ENCODE results near the gene IGF2. TPM values are rescaled to one million over a fixed set of nuclear protein-coding genes. Genes with fewer than 3 reads are reported as not detected.

IGF2 gene
- total and polyA plus RNA-seq, 2 donors (not counting 3 experiments of a cell fraction or from before 2014, with no cell fraction given): 5.7 to 21.0 TPM

DNA sequence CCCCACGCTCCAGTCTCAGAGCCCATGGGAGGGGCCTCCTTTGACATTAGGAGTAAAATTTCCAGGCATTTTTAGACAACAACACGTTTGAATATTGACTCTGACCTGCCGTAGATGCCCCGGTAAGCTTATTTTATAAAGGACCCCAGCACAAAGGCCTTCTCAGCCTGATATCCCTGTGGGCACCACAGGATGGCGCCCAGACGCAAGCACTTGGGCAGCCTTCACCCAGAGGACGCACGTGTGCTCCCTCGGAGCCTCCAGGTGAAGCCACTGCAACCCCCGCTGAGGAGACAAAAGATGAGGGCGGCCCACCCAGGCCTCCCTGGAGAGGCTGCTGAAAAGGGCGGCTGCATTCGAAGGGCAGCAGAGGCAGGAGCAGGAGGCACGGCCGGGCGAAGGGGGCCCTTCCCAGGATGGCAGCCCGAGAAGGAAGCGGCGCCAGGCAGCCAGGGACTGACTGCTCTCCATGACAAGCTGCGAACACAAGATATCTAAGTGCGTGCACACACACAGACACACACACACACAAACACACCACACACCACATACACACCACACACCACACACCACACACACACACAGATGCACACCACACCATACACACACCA, 47.6 kb upstream of the IGF2 start:
- H3K4me1 ChIP-seq (ENCODE audit: control insufficient read depth, extremely low read depth, insufficient read depth, low read length): no peaks in the 10 kb centered on the region
- intact Hi-C loops (cut with micrococcal nuclease) (no loop called here), dilution Hi-C loops (cut with MboI; ENCODE audit: extremely low pct_ligation_motif_present, low sequenced_read_pairs) (no loop called here)
- no peaks in the 10 kb centered on the region for H3K9me3 ChIP-seq (replicated peaks; ENCODE audit: control insufficient read depth, insufficient read depth, low read length)
- no peak overlapping the region for H3K4me3 ChIP-seq (replicated peaks in 1 of 3; ENCODE audit: insufficient read depth in 1 of 3, low read depth in 1 of 3, low read length in 3 of 3)
- FAIRE-seq (no peak), DNase-seq (ENCODE audit: low read depth, low spot score) (peak; percentile 11)
- ChIA-PET CTCF (interaction anchor here (0.6 to 2.6 kb wide), 8 partner anchors 13 to 534 kb away, joined by 3 to 43 read pairs (median 4); partner anchors contain the start of gene CD81), POLR2A (no interaction called here)
- peaks cover 0 to 6% of the 10 kb centered on the region in 2 experiments for H3K27me3 ChIP-seq (ENCODE audit: control insufficient read depth in 2 of 2, insufficient read depth in 2 of 2, low read length in 2 of 2)
- H3K36me3 ChIP-seq (ENCODE audit: control insufficient read depth in 2 of 2, extremely low read depth in 1 of 2, insufficient read depth in 2 of 2, low read length in 2 of 2): no peaks in the 10 kb centered on the region
- H3K79me2 ChIP-seq (ENCODE audit: control insufficient read depth, insufficient read depth, low read length): no peaks in the 10 kb centered on the region
- TF ChIP-seq POLR2AphosphoS5 (IDR thresholded peaks at IDR 0.05; ENCODE audit: insufficient read depth, low read depth, low read length): no peak
- TF ChIP-seq, protein P1, sequence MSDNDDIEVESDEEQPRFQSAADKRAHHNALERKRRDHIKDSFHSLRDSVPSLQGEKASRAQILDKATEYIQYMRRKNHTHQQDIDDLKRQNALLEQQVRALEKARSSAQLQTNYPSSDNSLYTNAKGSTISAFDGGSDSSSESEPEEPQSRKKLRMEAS (IDR thresholded peaks at IDR 0.05; ENCODE audit: insufficient read depth, insufficient read length): no peak
- no peak for TF ChIP-seq EZH2 (IDR thresholded peaks at IDR 0.05; ENCODE audit: borderline replicate concordance, low read depth, low read length, severe bottlenecking)
- TF ChIP-seq, protein P2, sequence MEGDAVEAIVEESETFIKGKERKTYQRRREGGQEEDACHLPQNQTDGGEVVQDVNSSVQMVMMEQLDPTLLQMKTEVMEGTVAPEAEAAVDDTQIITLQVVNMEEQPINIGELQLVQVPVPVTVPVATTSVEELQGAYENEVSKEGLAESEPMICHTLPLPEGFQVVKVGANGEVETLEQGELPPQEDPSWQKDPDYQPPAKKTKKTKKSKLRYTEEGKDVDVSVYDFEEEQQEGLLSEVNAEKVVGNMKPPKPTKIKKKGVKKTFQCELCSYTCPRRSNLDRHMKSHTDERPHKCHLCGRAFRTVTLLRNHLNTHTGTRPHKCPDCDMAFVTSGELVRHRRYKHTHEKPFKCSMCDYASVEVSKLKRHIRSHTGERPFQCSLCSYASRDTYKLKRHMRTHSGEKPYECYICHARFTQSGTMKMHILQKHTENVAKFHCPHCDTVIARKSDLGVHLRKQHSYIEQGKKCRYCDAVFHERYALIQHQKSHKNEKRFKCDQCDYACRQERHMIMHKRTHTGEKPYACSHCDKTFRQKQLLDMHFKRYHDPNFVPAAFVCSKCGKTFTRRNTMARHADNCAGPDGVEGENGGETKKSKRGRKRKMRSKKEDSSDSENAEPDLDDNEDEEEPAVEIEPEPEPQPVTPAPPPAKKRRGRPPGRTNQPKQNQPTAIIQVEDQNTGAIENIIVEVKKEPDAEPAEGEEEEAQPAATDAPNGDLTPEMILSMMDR (IDR thresholded peaks at IDR 0.05; ENCODE audit: extremely low read depth in 1 of 2, insufficient read depth in 1 of 2, low read depth in 1 of 2, low read length in 2 of 2): peak; percentile 6 to 49
- no peak for TF ChIP-seq GATA2 (IDR thresholded peaks at IDR 0.05; ENCODE audit: insufficient read depth, insufficient read length, low read depth, low read length)
- BruUV-seq (replicated peaks): no TSS peak
- no peak overlapping the region for H3K9ac ChIP-seq (replicated peaks; ENCODE audit: extremely low read depth, insufficient read depth, low read length)
- no peaks in the 10 kb centered on the region for H3K9me1 ChIP-seq (replicated peaks; ENCODE audit: control insufficient read depth, extremely low read depth, insufficient read depth, low read length)
- no peak overlapping the region for H3K27ac ChIP-seq (ENCODE audit: insufficient read depth, low read depth, low read length)
- no peaks in the 10 kb centered on the region for H4K20me1 ChIP-seq (replicated peaks; ENCODE audit: control insufficient read depth, extremely low read depth, insufficient read depth, low read length)
- H3K4me2 ChIP-seq (ENCODE audit: insufficient read depth, low read length): no peak overlapping the region
- H2AFZ ChIP-seq (ENCODE audit: low read depth, low read length): no peak overlapping the region
